IPS-15b (cell line): ENCODE data around the gene ST7.
A peak's percentile ranks its signal among the peaks of the same experiment; 100 is the strongest.
"Not testable (repeated sequence)": the region's sequence is repeated elsewhere in the genome, so short reads cannot be mapped to it uniquely, and the experiment has no call there.

Experiments
- H3K27me3 ChIP-seq: one replicate; pipeline ENCODE4 v1.6.1; 2013; ENCODE audit warnings: low read length; ENCODE audit not compliant: control insufficient read depth, insufficient read depth
- H3K36me3 ChIP-seq: one replicate; pipeline ENCODE4 v1.6.1; 2013; ENCODE audit warnings: low read length; ENCODE audit not compliant: control insufficient read depth, insufficient read depth
- H3K4me1 ChIP-seq: one replicate; pipeline ENCODE4 v1.6.1; 2013; ENCODE audit warnings: mild to moderate bottlenecking, low read length; ENCODE audit not compliant: control insufficient read depth, insufficient read depth
- H3K4me3 ChIP-seq: one replicate; pipeline ENCODE4 v1.5.1; 2013; ENCODE audit warnings: low read depth, low read length
- H3K9ac ChIP-seq: one replicate; pipeline ENCODE4 v1.6.1; 2013; ENCODE audit warnings: low read depth, mild to moderate bottlenecking, low read length
- H3K9me3 ChIP-seq: one replicate; pipeline ENCODE4 v1.6.1; 2013; ENCODE audit warnings: mild to moderate bottlenecking, low read length; ENCODE audit not compliant: control insufficient read depth, insufficient read depth

The ST7 gene

DNA sequence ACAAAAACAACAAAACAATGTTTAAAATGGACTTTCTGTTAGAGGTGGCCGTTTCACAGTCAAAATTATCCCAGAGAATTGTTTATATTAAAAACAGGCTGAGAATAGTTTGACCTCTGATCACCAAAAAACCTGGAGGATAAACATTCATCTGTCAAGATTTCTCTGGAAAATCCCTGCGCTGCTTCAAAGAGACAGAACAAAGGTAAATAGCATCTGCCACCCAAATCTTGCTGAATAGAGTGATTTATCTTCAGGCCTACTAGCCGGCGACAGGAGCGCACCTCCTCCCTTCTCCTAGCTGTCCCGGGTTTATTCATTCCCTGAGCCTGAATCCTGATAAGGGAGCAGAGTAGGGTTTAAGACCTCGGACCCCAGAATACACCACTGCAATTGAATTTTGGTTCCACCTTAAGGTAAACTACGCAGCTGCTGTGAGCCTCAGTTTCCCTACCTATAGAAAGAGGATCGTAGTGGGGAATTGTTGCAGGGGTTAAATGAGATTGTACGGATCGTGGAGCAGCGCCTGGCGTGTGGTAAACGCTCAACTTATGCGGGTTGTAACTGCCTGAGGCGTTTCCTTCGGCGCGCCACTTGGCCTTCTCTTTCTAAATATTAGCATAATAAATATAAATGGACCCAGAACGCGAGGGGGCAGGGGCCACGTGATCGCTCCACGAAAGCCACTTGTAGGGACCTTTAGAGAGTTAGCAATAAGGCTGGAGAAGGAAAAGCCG, 498 bp upstream of the ST7 start:
- Histone ChIP-seq H3K9me3 (no peaks in the 10 kb centered on the region), H3K4me3 (peak overlapping the region; percentile 67), H3K36me3 (no peaks in the 10 kb centered on the region), H3K27me3 (no peaks in the 10 kb centered on the region), H3K4me1 (peaks cover 2% of the 10 kb centered on the region), H3K9ac (peak overlapping the region; percentile 61)

DNA sequence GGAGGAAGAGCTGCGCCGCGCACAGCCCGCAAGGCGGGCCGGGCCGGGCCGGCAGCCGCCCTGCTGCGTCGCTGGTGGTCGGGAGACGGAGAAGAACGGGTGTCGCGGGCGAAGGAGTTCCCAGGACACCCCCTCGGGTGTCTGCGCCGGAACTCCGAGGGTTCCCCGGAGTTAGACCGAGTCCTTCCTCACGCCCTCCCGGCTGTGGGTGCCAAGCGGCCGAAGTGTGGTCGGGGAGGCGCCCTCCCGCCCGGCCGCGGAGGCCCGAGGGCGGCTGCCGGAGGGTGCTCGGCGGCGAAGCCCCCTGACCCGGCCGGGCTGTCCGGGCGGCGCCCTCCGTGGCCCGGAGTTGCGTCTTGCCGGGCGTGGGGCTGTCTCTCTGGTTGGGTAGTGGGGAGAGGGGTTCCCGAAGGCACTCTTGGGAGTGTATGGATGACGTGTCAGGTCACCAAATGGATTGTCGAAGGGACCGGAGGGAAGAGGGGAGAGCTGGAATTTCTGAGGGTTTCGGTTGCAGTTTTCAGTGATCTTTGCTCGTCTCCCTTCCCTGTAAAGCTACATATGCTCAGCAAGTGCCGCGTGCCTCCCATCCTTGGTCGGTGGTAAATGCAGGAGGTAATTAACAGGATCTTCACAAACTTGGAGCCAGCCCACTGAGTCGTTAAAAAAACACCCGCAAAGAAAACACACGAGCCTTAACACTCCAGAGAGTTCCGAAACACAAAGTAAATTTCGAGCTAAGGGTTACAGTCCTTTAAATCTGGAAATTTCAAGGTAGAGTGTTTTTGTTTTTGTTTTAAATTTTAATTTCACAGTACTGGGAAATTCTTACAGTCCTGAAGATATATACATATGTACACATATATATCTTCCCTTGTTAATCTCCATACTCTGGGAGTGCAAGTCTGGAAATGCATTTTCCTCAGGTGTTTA, 871 bp downstream of the ST7 start:
- no peaks in the 10 kb centered on the region for H3K27me3 ChIP-seq
- peak overlapping the region; percentile 88 for H3K9ac ChIP-seq
- peaks cover 5% of the 10 kb centered on the region for H3K4me1 ChIP-seq

GRCh38 chr7:116955340-116955739, 2.0 kb downstream of the ST7 start:
- H3K9me3 ChIP-seq = no peaks in the 10 kb centered on the region
- no peaks in the 10 kb centered on the region for H3K36me3 ChIP-seq
- H3K27me3 ChIP-seq = no peaks in the 10 kb centered on the region
- peaks cover 5% of the 10 kb centered on the region for H3K4me1 ChIP-seq
- H3K4me3 ChIP-seq = peak overlapping the region; percentile 67
- no peak overlapping the region for H3K9ac ChIP-seq

More for the DNA sequence above, 871 bp downstream of the ST7 start:
- H3K4me3 ChIP-seq = peak overlapping the region; percentile 67
- H3K9me3 ChIP-seq = no peaks in the 10 kb centered on the region
- H3K36me3 ChIP-seq = no peaks in the 10 kb centered on the region

DNA sequence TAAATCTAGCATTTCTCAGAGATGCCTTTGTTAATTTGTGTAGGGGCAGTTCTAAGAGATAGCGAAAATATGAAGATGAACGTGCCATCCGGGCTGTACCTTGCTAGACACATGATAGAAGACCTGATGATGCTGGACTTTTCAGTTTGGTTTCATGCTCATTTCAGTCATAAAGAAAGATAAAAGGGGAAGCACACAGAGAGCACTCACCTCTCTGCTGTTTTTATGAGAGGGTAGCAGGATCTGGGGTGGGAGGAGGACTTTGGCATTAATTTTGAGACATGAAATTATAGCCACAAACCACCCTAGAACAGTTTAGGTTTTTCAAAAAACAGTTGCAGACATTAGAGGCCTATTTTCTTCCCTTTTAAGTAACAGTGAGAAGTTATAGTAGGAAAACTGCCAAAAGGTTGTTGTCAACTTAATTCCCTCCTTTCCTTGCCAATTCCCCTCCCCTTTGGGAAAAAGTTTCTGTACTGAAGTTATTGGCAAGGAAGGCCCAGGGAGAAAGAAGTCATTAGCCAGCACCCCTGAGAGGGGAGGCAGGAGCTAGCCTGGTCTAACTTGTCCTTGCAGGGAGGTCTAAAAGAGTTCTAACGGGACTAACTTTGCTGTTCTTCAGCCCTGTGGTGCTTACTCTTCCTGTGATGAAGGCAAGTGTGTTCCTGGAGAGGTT, 2.6 kb downstream of the ST7 start:
- H3K4me3 ChIP-seq = no peak overlapping the region
- H3K36me3 ChIP-seq = no peaks in the 10 kb centered on the region
- H3K4me1 ChIP-seq = peaks cover 5% of the 10 kb centered on the region
- no peak overlapping the region for H3K9ac ChIP-seq
- no peaks in the 10 kb centered on the region for H3K9me3 ChIP-seq
- no peaks in the 10 kb centered on the region for H3K27me3 ChIP-seq

DNA sequence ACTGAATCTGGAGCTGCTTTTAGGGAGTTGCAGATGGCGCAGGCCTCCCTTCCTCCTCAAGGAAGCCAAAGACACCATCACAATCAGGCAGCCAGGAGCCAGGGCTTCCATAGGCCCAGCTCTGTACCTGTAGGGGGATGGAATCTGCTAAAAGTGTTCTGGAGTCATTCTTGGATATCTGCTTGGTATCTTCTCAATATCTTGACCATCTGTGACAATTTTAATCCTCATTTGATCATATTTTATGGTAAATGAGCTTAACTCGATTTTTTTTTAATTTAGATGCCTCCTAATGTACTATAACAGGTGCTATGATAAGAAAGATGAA, 3.1 kb downstream of the ST7 start:
- Histone ChIP-seq H3K4me3 (no peak overlapping the region), H3K27me3 (no peaks in the 10 kb centered on the region), H3K9ac (no peak overlapping the region)

DNA sequence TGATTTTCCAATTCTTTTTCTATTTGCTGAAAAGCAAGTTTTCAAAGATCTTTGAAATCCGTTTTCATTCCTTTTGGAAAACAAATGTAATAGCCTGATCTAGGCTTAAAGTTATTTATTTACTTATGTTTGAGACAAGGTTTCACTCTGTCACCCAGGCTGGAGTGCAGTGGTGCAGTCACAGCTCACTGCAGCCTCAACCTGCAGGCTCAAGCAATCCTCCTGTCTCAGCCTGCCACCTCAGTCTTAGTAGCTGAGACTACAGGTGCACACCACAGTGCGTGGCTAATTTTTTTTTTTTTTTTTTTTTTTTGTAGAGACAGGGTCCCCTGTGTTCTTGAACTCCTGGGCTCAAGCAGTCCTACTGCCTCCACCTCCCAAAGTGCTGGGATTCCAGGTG, 4.6 kb downstream of the ST7 start:
- no peaks in the 10 kb centered on the region for H3K27me3 ChIP-seq
- no peak overlapping the region for H3K9ac ChIP-seq
- no peaks in the 10 kb centered on the region for H3K36me3 ChIP-seq
- H3K4me1 ChIP-seq = peaks cover 3% of the 10 kb centered on the region
- H3K9me3 ChIP-seq = no peaks in the 10 kb centered on the region
- H3K4me3 ChIP-seq = no peak overlapping the region

More for the DNA sequence above, 3.1 kb downstream of the ST7 start:
- H3K4me1 ChIP-seq = peaks cover 5% of the 10 kb centered on the region
- H3K9me3 ChIP-seq = no peaks in the 10 kb centered on the region
- H3K36me3 ChIP-seq = no peaks in the 10 kb centered on the region

DNA sequence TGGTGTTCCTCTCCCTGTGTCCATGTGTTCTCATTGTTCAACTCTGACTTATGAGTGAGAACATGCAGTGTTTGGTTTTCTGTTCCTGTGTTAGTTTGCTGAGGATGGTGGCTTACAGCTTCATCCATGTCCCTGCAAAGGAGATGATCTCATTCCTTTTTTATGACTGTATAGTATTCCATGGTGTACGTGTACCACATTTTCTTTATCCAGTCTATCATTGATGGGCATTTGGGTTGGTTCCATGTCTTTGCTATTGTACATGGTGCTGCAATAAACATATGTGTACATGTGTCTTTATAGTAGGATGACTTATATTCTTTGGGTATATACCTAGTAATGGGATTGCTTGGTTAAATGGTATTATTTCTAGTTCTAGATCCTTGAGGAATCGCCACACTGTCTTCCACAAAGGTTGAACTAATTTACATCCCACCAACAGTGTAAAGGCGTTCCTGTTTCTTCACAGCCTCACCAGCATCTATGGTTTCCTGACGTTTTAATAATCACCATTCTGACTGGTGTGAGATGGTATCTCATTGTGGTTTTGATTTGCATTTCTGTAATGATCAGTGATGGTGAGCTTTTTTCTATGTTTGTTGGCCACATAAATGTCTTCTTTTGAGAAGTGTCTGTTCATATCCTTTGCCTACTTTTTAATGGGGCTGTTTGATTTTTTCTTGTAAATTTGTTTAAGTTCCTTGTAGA, 8.8 kb downstream of the ST7 start:
- H3K9ac ChIP-seq, H3K36me3 ChIP-seq, H3K4me3 ChIP-seq, H3K27me3 ChIP-seq, H3K4me1 ChIP-seq, H3K9me3 ChIP-seq: not testable (repeated sequence)

- no peaks in the 10 kb centered on the region for H3K36me3 ChIP-seq
- H3K27me3 ChIP-seq = no peaks in the 10 kb centered on the region
- no peak overlapping the region for H3K9ac ChIP-seq
- H3K9me3 ChIP-seq = no peaks in the 10 kb centered on the region
- H3K4me1 ChIP-seq = peaks cover 3% of the 10 kb centered on the region
- H3K4me3 ChIP-seq = no peak overlapping the region
These were observed 9.9 kb downstream of the ST7 start for GRCh38 chr7:116963234-116963633.

- no peak overlapping the region for H3K4me3 ChIP-seq
- no peaks in the 10 kb centered on the region for H3K27me3 ChIP-seq
- H3K36me3 ChIP-seq = no peaks in the 10 kb centered on the region
- H3K9ac ChIP-seq = no peak overlapping the region
- H3K9me3 ChIP-seq = no peaks in the 10 kb centered on the region
- peaks cover 15% of the 10 kb centered on the region for H3K4me1 ChIP-seq
These were observed 13.3 kb downstream of the ST7 start for GRCh38 chr7:116966601-116967000.

DNA sequence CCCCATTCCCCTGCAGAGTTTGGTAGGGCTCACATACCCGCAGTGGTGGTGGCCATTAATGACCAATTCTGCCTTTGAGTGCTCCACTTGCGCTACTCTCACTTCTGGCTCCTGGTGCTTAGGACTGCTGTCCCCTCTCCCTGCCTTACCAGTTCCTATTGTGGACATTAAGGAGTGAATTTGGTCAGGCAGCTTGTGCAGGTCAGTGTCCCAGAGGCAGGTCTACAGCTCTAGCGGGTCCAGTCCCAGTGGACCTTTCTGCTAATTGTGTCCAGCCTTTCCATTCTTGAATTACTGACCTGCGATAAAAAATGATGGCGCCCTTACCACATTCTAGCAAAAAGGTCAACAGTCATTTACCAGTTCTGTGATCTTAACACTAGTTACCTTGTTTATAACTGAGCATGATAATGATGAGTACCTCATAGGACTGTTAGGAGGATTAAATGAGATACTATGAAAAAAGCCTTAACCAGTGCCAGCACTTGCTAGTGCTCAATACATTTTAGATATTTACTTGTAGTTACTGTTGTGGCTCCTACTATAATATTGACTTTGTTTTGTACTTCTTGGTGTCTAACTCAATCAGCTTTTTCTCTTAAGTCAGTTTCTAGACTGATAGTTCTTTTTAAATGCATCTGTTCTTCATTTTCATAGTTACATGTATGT, 14.1 kb downstream of the ST7 start:
- no peaks in the 10 kb centered on the region for H3K27me3 ChIP-seq
- H3K9ac ChIP-seq = no peak overlapping the region
- no peaks in the 10 kb centered on the region for H3K9me3 ChIP-seq
- no peaks in the 10 kb centered on the region for H3K36me3 ChIP-seq
- peaks cover 23% of the 10 kb centered on the region for H3K4me1 ChIP-seq
- no peak overlapping the region for H3K4me3 ChIP-seq

DNA sequence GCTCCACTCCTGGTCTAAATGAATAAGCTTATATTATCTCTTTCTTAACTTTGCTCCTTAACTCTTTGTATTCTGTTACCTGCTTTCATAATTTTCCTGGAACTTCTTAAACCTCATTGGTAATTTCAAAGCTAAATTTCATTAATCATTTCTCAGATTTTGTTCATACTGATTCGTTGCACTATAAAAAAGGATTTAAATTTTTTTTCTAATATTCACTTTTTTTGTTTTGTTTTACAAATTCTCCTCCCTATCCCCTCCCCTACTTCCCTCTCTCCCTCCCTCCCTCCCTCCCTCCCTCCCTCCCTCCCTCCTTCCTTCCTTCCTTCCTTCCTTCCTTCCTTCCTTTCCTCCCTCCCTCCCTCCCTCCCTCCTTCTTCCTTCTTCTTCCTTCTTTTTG, 14.7 kb downstream of the ST7 start:
- Histone ChIP-seq H3K27me3 (no peaks in the 10 kb centered on the region), H3K4me3 (no peak overlapping the region), H3K4me1 (peaks cover 23% of the 10 kb centered on the region), H3K9ac (no peak overlapping the region), H3K36me3 (no peaks in the 10 kb centered on the region), H3K9me3 (no peaks in the 10 kb centered on the region)
